ENCODE data around the gene JAG1. TPM values are rescaled to one million over a fixed set of nuclear protein-coding genes. Genes with fewer than 3 reads are reported as not detected.

Gene JAG1
- polyA plus RNA-seq, 2 of the 4 experiments (the other 2 are of a cell fraction) = 80.9 to 90.0 TPM

DNA sequence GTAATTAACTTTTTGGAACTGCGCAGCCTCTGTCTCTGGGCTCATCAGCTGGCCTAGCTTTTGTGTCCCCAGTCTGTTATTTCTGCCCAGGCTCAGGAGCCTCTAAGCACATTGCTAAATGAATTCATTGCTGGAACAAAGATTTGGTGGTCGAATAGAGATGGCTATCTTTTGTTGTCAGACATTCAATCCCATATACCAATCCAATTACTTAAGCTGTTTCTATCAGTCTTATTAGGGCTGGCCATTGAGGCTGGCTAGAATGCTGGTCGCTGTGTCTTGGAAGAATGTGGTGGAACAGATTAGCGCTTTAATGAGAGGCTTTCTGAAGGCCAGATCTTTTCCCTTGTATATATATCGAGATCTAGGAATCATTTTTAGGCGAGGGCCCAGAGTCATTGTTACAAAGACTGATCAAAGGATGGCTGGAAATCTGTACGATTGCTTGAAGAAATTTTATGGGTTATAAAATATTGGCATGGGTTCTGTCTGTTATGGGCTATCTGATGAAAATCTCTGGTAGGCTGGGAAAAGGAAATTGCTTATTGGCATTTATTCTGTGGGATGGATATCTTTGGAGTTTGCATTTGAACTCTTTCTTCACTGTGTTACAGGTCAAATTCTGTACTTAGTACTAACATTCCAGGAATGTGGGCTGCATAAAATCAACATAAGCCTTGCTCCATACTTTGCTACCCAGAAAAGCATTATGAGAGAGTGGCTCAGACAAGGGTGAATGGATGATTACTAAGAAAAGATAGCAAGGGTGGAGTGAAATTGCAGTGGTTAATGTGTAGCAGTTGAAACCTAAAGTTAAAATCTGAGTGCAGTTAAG is 34.8 kb upstream of the JAG1 start (continued):
- TF ChIP-seq, protein P1, sequence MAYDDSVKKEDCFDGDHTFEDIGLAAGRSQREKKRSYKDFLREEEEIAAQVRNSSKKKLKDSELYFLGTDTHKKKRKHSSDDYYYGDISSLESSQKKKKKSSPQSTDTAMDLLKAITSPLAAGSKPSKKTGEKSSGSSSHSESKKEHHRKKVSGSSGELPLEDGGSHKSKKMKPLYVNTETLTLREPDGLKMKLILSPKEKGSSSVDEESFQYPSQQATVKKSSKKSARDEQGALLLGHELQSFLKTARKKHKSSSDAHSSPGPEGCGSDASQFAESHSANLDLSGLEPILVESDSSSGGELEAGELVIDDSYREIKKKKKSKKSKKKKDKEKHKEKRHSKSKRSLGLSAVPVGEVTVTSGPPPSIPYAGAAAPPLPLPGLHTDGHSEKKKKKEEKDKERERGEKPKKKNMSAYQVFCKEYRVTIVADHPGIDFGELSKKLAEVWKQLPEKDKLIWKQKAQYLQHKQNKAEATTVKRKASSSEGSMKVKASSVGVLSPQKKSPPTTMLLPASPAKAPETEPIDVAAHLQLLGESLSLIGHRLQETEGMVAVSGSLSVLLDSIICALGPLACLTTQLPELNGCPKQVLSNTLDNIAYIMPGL (CRISPR knock-in tag; IDR thresholded peaks at IDR 0.05; ENCODE audit: borderline replicate concordance) = no peak
- TF ChIP-seq CBX2 (IDR thresholded peaks at IDR 0.05; ENCODE audit: borderline replicate concordance, low read depth) (no peak), RFX5 (IDR thresholded peaks at IDR 0.05) (no peak), ZNF302 (CRISPR knock-in tag; IDR thresholded peaks at IDR 0.05) (no peak), NR3C1 (IDR thresholded peaks at IDR 0.05) (no peak), EHMT2 (IDR thresholded peaks at IDR 0.05; ENCODE audit: low read depth) (no peak), HOXA7 (CRISPR knock-in tag; IDR thresholded peaks at IDR 0.05) (no peak), HEYL (CRISPR knock-in tag; IDR thresholded peaks at IDR 0.05) (no peak), MAFK (IDR thresholded peaks at IDR 0.05; ENCODE audit: partially characterized antibody) (peak; percentile 84), HDAC2 (IDR thresholded peaks at IDR 0.05) (no peak), FOSB (CRISPR knock-in tag; IDR thresholded peaks at IDR 0.05) (no peak), EHF (CRISPR knock-in tag; IDR thresholded peaks at IDR 0.05) (no peak), RNF2 (IDR thresholded peaks at IDR 0.05; ENCODE audit: borderline replicate concordance, low read depth) (no peak), KDM1A (IDR thresholded peaks at IDR 0.05; ENCODE audit: low read depth) (no peak), SREBF2 (IDR thresholded peaks at IDR 0.05) (no peak), NFE2L2 (conservative IDR thresholded peaks at IDR 0.05; ENCODE audit: low read length) (no peak), JUNB (IDR thresholded peaks at IDR 0.05) (peak; percentile 82), CHD2 (IDR thresholded peaks at IDR 0.05; ENCODE audit: low read length, partially characterized antibody) (no peak), FOXS1 (CRISPR knock-in tag; IDR thresholded peaks at IDR 0.05) (0 out of 2 replicates have a peak, but pooled peaks have one; percentile 16), FOSL2 (IDR thresholded peaks at IDR 0.05) (0 out of 2 replicates have a peak, but pooled peaks have one; percentile 50), FOSL2 (CRISPR knock-in tag; IDR thresholded peaks at IDR 0.05) (peak; percentile 87), ZC3H11A (IDR thresholded peaks at IDR 0.05) (no peak), SMC3 (IDR thresholded peaks at IDR 0.05) (peak; percentile 66), RARB (CRISPR knock-in tag; IDR thresholded peaks at IDR 0.05) (peak; percentile 67; the same call in 1 of the 2 replicates), EP300 (IDR thresholded peaks at IDR 0.05) (peak; percentile 81 to 92; a peak in 3 of 5 replicates), GATA3 (IDR thresholded peaks at IDR 0.05; ENCODE audit: borderline replicate concordance) (peak; percentile 96)
- TF ChIP-seq, protein P2, sequence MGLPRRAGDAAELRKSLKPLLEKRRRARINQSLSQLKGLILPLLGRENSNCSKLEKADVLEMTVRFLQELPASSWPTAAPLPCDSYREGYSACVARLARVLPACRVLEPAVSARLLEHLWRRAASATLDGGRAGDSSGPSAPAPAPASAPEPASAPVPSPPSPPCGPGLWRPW (IDR thresholded peaks at IDR 0.05) = 0 out of 2 replicates have a peak, but pooled peaks have one; percentile 60
- TF ChIP-seq, protein P3, sequence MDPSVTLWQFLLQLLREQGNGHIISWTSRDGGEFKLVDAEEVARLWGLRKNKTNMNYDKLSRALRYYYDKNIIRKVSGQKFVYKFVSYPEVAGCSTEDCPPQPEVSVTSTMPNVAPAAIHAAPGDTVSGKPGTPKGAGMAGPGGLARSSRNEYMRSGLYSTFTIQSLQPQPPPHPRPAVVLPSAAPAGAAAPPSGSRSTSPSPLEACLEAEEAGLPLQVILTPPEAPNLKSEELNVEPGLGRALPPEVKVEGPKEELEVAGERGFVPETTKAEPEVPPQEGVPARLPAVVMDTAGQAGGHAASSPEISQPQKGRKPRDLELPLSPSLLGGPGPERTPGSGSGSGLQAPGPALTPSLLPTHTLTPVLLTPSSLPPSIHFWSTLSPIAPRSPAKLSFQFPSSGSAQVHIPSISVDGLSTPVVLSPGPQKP (IDR thresholded peaks at IDR 0.05; ENCODE audit: low read depth, low read length) = no peak
- TF ChIP-seq, protein P4, sequence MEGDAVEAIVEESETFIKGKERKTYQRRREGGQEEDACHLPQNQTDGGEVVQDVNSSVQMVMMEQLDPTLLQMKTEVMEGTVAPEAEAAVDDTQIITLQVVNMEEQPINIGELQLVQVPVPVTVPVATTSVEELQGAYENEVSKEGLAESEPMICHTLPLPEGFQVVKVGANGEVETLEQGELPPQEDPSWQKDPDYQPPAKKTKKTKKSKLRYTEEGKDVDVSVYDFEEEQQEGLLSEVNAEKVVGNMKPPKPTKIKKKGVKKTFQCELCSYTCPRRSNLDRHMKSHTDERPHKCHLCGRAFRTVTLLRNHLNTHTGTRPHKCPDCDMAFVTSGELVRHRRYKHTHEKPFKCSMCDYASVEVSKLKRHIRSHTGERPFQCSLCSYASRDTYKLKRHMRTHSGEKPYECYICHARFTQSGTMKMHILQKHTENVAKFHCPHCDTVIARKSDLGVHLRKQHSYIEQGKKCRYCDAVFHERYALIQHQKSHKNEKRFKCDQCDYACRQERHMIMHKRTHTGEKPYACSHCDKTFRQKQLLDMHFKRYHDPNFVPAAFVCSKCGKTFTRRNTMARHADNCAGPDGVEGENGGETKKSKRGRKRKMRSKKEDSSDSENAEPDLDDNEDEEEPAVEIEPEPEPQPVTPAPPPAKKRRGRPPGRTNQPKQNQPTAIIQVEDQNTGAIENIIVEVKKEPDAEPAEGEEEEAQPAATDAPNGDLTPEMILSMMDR (IDR thresholded peaks at IDR 0.05) = no peak
- TF ChIP-seq, protein P5, sequence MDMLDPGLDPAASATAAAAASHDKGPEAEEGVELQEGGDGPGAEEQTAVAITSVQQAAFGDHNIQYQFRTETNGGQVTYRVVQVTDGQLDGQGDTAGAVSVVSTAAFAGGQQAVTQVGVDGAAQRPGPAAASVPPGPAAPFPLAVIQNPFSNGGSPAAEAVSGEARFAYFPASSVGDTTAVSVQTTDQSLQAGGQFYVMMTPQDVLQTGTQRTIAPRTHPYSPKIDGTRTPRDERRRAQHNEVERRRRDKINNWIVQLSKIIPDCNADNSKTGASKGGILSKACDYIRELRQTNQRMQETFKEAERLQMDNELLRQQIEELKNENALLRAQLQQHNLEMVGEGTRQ (IDR thresholded peaks at IDR 0.05) = no peak
